Skeletal muscle cell (primary cell): ENCODE data around the gene TRABD2B.

Experiments
- DNase-seq: peaks from one replicate; pipeline ENCODE4 v3.0.0-alpha.2; 2010; ENCODE audit warnings: low read depth
- H3K4me3 ChIP-seq: 2 replicates; pipeline ENCODE4 v1.5.1; 2011; ENCODE audit warnings: low read depth, mild to moderate bottlenecking, control low read depth, low read length, moderate library complexity

Gene TRABD2B

GRCh38 chr1:47919113-47919833 is 77.9 kb downstream of the TRABD2B start:
- no peak for DNase-seq

GRCh38 chr1:47918257-47918867 is 78.8 kb downstream of the TRABD2B start:
- DNase-seq = no peak
- no peak overlapping the region for H3K4me3 ChIP-seq

More at GRCh38 chr1:47919113-47919833, 77.9 kb downstream of the TRABD2B start:
- no peak overlapping the region for H3K4me3 ChIP-seq

GRCh38 chr1:47917687-47918086 is 79.5 kb downstream of the TRABD2B start:
- H3K4me3 ChIP-seq = no peak overlapping the region
- DNase-seq = no peak

GRCh38 chr1:47915677-47916353 is 81.4 kb downstream of the TRABD2B start:
- H3K4me3 ChIP-seq = no peak overlapping the region

GRCh38 chr1:47914952-47915676 is 82.1 kb downstream of the TRABD2B start:
- no peak for DNase-seq
- H3K4me3 ChIP-seq = no peak overlapping the region

More at GRCh38 chr1:47915677-47916353, 81.4 kb downstream of the TRABD2B start:
- no peak for DNase-seq

- DNase-seq = no peak
- no peak overlapping the region for H3K4me3 ChIP-seq
Measured at GRCh38 chr1:47914218-47914938, 82.8 kb downstream of the TRABD2B start.

GRCh38 chr1:47913225-47913823 is 83.9 kb downstream of the TRABD2B start:
- no peak for DNase-seq
- H3K4me3 ChIP-seq = no peak overlapping the region

GRCh38 chr1:47912756-47913155 is 84.4 kb downstream of the TRABD2B start:
- no peak for DNase-seq
- H3K4me3 ChIP-seq = no peak overlapping the region

GRCh38 chr1:47911892-47912291 is 85.3 kb downstream of the TRABD2B start:
- DNase-seq = no peak
- no peak overlapping the region for H3K4me3 ChIP-seq

GRCh38 chr1:47911424-47911823 is 85.8 kb downstream of the TRABD2B start:
- H3K4me3 ChIP-seq = no peak overlapping the region
- no peak for DNase-seq

GRCh38 chr1:47908258-47908657 is 88.9 kb downstream of the TRABD2B start:
- H3K4me3 ChIP-seq = no peak overlapping the region
- no peak for DNase-seq

GRCh38 chr1:47907177-47907528 is 90.0 kb downstream of the TRABD2B start:
- no peak for DNase-seq
- no peak overlapping the region for H3K4me3 ChIP-seq

- H3K4me3 ChIP-seq = no peak overlapping the region
- no peak for DNase-seq
Measured at GRCh38 chr1:47906527-47907176, 90.5 kb downstream of the TRABD2B start.

- no peak for DNase-seq
- no peak overlapping the region for H3K4me3 ChIP-seq
Measured at GRCh38 chr1:47906009-47906432, 91.2 kb downstream of the TRABD2B start.

- no peak overlapping the region for H3K4me3 ChIP-seq
- no peak for DNase-seq
Measured at GRCh38 chr1:47903723-47904122, 93.5 kb downstream of the TRABD2B start.

GRCh38 chr1:47901001-47901575 is 96.1 kb downstream of the TRABD2B start:
- no peak for DNase-seq
- no peak overlapping the region for H3K4me3 ChIP-seq

GRCh38 chr1:47898133-47898845 is 98.9 kb downstream of the TRABD2B start:
- no peak for DNase-seq
- H3K4me3 ChIP-seq = no peak overlapping the region
